Measurements from ENCODE around the gene ASMTL. TPM values are rescaled to one million over a fixed set of nuclear protein-coding genes. Genes with fewer than 3 reads are reported as not detected.

The ASMTL gene
- total and polyA plus RNA-seq, 2 of the 13 experiments (the other 11 are each of a cell fraction or from before 2014, with no cell fraction given): 5.6 to 16.3 TPM

GRCh38 chrX:1433646-1434357, 18.9 kb downstream of the ASMTL start:
- H3K4me3 ChIP-seq (replicated peaks in 1 of 3; ENCODE audit: insufficient read depth in 1 of 3, low read depth in 2 of 3, low read length in 3 of 3): no peak overlapping the region
- H3K4me2 ChIP-seq (ENCODE audit: low read depth, low read length): no peak overlapping the region
- peaks cover 2 to 6% of the 10 kb centered on the region in 2 experiments; a peak in 3 of 5 replicates for H3K36me3 ChIP-seq (replicated peaks in 1 of 2; ENCODE audit: control insufficient read depth in 1 of 2, insufficient read depth in 2 of 2, low read length in 2 of 2)
- ATAC-seq (no peak; the same call in 2 of the 3 replicates), FAIRE-seq (no peak), DNase-seq (ENCODE audit: low spot score) (no peak)
- no peak overlapping the region for H2AFZ ChIP-seq (ENCODE audit: low read length)
- no peaks in the 10 kb centered on the region for H3K9me3 ChIP-seq (ENCODE audit: low read length)
- H3K27me3 ChIP-seq (ENCODE audit: control insufficient read depth in 1 of 2, insufficient read depth in 2 of 2, low read length in 2 of 2): no peaks in the 10 kb centered on the region
- intact Hi-C loops (cut with micrococcal nuclease; ENCODE audit: unreplicated experiment): no loop called here
- H3K27ac ChIP-seq (ENCODE audit: extremely low read length, insufficient read depth, low read length): no peak overlapping the region
- TF ChIP-seq ZNF138 (CRISPR knock-in tag; IDR thresholded peaks at IDR 0.05; ENCODE audit: low read depth): no peak
- TF ChIP-seq NR2F6 (IDR thresholded peaks at IDR 0.05): no peak
- no peak for TF ChIP-seq NR2F6 (CRISPR knock-in tag; IDR thresholded peaks at IDR 0.05)
- TF ChIP-seq SNAPC4 (CRISPR knock-in tag; IDR thresholded peaks at IDR 0.05): no peak
- no peak for TF ChIP-seq ZBTB34 (CRISPR knock-in tag; IDR thresholded peaks at IDR 0.05)
- no peak for TF ChIP-seq FOXM1 (CRISPR knock-in tag; IDR thresholded peaks at IDR 0.05)
- TF ChIP-seq ZSCAN12 (CRISPR knock-in tag; IDR thresholded peaks at IDR 0.05): no peak
- BruUV-seq (replicated peaks): no TSS peak
- no peaks in the 10 kb centered on the region for H4K20me1 ChIP-seq (ENCODE audit: insufficient read depth, low read length)
- in situ Hi-C loops (cut with HindIII; ENCODE audit: extremely low pct_ligation_motif_present, low pct_unique_long_range_greater_than_20kb): no loop called here
- WGBS (ENCODE audit: low lambda C conversion rate): 90% methylated on average over 12 of the region's 19 CpGs
- no peak overlapping the region for H3K9ac ChIP-seq (ENCODE audit: insufficient read depth, low read depth, low read length)
- no peaks in the 10 kb centered on the region for H3K4me1 ChIP-seq (ENCODE audit: insufficient read depth, low read length)
- CTCF ChIA-PET (ENCODE audit: low intra/inter-chr PET ratio, low total read pairs): no interaction called here
- POLR2A ChIA-PET: no interaction called here
- no peaks in the 10 kb centered on the region for H3K79me2 ChIP-seq (ENCODE audit: insufficient read depth, low read length)
